NCI-H526 treated with DMSO at 0.1 percent for 48 hours (cell line): ENCODE data around the gene KCNQ1.
"Not testable (repeated sequence)": the region's sequence is repeated elsewhere in the genome, so short reads cannot be mapped to it uniquely, and the experiment has no call there.

ENCODE experiments used
- DNase-seq: peaks from one replicate; lab custom pipeline; 2025; lab: John Stamatoyannopoulos, UW

Gene KCNQ1

DNA sequence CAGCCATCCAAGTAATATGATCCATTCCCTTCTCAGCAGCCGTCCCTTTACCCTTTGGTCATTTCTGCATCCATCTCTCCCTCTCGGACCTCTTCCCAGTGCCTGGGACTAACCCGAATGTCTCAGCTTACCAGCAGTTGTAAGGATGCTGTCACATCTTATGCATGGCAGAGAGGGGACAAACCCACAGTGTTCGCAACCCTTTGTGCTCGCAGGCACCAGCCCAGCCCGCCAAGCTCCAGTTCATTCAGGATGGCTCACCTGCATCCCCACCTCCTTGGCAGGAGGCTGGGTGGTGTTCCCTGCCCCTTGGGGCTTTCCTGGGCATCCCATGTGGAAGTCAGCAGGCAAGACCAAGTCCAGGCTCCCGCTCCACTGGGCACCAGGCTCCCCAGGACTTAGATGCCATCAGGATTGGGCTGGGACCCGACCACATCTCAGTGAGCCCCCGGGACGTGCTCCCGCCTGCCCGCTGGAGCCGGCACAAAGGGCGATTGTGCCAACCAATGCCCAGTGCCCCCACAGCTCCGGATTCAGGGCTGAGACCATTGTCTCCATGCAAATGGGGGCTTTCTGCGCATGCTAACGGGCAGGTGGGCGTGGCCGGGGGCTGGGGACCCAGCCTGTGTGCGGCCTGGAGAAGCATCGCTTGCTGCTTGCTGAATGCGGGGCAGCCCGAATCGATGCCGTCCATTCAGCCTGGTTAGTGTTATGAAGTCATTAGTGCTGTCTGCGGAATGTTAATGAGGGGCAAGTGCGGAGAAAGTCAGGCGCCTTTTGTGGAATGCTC is 146.4 kb downstream of the KCNQ1 start:
- DNase-seq: no peak

DNA sequence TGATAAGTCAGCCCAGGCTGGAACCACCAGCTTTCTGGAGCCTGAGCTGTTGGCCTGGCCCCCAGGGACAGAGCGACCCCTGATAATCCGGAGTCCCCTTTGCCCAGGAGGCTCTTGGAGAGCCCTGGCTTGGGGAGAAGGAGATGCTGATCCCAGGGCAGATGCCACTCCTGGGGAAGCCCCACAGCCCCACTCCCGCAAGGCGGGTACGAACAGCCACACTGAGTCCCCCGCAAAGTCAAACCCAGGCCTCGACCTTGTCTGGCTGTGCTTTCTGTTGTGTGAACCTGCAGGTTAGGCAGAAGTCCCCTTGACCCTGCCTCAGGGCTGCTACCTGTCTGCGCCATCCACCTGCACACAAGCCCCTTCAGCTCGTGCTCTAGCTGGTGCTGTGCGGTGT is 147.0 kb downstream of the KCNQ1 start:
- no peak for DNase-seq

DNA sequence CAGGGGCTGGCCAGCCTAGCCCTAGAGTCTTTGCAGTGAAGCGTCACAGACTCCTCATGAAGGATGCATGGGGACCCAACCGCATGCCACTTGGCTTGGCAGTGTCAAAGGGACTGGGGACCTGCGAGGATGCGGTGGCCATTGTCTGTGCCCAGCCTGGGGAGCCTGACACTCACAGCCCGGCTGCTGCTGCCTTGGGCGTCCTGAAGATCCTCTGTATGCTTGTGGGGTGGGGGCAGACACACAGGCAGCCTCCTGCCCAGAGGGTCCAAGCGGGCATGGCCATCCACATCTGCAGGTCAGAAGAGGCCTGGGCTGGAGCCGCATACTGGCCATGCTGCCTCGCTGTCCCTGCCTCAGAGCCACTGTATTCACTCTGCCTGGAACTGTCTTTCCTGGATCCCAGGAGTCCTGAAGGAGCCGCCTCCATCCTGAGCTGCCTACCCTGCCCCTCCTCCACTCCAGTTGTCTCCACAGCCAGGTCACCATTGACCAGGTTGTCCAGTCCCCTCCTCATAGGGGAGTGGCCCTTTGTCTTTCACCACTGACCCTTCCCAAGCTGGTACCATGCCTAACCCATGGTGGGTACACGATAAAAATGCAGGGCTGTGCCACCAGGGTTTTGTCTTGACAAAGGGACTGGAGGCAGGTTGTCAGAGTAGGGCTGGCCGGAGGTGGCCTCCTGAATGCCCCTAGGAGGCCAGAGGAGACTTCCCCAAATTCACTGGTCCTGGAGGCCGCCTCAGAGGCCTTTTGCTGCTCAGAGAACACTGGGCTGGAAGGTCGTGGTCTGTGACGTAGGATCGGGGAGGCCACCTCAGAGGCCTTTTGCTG is 148.0 kb downstream of the KCNQ1 start:
- no peak for DNase-seq

DNA sequence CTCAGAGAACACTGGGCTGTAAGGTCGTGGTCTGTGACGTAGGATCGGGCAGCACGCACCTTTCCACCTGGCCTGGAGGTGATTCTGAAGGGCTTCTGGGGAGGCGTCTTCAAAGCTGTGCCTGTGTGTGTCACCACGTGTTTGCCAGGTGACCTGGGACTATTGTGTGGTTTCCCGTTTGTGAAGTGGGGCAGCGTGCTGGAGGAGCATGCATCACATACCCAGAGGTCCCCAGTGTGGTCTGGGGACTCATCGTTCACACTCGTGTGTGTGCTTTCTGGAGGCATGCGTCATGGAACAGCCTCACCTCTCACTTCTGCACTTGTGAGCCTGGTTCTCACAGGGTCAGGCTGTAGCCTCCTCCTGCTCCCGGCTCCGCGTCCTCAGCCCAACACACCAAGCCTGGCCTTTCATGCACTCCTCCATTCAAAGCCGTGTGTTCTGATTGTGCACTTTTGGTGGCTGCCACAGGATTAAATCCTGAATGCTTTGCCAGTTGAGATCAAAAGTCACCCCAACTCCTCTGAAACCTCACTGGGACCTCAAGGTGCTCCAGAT is 148.7 kb downstream of the KCNQ1 start:
- DNase-seq: no peak

DNA sequence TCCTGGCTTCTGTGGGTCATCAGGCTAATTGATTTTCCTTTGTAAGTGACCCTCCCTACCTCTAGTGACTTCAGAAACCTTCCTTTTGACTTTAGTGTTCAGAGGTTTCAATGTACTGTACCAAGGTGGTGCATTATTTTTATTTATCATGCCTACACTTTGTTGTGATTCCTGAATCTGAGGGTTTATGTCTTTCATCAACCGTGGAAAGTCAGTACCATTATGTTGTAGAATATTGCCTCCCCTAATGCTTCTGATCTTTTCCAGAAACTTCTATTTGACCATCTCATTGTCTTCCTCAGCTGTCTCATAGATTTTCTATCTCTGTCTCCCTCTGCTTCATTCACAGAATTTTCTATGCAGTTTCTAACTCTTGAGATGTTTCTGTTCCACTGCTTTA is 149.5 kb downstream of the KCNQ1 start:
- no peak for DNase-seq

DNA sequence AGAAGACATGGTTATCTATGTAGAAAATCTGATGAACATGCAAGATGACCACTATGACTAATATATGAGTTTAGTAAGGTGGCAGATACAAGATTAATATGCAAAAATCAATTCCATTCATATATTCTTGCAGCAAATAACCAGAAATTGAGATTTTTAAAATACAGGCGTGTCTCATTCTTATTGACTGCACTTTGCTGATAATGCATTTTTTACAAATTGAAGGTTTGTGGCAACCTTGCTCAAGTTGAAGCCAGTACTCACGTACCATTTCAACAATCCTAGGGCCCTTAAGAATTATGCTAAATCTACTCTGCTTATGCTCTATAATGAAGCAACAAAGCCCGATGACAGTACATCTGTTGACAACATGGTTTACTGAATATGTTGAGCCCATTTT is 150.4 kb downstream of the KCNQ1 start:
- DNase-seq: no peak

DNA sequence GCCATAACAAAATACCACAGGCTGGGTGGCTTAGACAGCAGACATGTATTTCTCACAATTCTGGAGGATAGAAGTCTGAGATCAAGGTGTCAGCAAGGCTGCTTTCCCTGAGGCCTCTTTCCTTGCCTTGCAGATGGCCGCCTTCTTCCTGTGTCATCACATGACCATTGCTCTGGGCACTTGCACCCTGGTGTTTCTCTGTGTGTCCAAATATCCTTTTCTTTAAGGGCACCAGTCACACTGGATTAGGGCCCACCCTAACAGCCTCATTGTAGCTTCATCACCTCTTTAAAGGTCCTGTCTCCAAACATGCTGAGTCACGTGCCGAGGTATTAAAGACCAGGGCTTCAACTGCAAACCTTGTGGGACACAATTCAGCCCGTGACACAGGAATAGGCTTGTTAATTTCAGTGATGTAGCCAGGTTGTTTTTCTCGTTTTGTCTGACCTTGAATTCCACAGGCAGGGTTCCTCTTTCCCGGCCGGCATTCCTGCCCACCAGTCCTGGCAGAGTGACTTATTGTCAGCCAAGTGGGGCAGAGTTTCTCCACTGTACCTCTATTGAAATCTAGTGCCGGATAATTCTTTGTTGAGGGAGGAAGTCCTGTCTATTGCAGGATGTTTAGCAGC is 154.9 kb downstream of the KCNQ1 start:
- no peak for DNase-seq

DNA sequence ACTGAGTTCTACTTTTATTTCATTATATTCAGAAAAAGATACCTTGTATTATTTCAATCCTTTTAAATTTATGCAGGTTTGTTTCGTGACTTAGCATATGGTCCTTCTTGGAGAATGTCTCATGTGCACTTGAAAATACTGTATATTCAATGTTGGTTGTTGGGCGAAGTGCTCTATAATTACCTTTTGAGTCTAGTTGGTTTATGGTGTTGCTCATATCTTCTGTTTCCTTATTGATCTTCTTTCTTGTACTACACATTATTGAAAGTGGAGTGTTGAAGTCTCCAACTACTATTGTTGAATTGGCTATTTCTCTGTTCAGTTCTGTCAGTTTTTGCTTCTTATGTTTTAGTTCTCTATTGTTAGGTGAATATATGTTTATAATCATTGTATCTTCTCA is 164.5 kb downstream of the KCNQ1 start:
- DNase-seq: no peak

DNA sequence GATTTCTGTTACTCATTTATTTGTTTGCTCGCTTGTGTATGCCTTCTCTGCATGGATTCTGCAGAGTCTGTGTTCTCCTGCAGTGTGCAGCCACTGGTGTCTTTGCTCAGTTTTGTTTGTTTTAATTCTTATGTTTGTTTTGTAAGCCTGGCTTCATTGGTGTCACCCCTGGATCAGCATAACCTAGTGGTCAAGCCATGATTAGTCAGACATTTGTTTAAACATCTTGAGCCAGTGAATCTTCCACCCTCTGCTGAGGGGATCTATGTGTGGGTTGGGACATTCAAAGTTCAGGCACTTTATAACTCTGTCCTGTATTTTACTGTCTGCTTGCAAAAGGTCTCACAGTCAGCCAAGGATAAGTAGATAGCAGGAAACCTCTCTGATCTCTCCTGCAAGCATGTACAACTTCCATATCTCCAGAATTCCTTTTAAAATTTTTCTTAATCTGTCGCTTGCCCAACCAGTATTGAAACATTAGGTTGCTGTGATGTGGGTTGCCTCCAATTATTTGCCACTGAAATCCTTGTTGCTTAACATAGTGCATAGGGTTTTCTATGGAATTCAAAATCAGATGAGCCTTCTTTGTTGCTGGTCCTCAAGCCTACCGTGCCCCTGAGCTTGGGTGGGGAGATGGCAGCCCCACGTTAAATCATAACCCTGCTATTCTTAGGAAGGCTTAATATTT is 168.2 kb downstream of the KCNQ1 start:
- DNase-seq: no peak

DNA sequence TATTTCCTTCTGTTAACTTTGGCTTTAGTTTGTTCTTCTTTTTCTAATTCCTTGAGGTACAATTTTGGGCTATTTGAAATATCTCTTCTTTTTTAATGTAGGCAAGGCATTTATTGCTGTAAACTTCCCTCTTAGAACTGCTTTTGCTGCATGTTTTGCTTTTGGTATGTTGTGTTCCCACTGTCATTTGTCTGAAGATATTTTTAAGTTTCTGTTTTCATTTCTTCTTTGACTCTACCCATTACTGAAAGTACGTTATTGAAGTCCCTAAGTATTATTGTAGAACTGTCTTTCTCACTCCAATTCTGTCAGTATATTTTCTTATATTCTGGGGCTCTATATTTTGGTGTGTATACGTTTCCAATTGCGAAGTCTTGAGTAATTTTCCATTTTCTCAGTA is 177.1 kb downstream of the KCNQ1 start:
- DNase-seq: no peak

DNA sequence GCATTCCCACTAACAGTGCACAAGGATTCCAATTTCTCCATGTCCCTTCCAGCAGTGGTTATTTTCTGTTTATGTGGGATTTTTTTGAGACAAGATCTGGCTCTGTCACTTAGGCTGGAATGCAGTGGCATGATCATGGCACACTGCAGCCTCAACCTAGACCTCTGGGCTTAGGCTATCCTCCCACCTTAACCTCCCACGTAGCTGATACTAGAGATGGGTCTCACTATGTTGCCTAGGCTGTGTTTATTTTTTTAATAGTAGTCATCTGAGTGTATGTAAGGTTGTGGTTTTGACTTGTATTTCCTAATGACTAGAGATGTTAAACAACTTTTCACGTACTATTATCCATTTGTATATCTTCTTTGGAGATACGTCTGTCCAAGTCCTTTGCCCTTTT is 180.4 kb downstream of the KCNQ1 start:
- DNase-seq: no peak

DNA sequence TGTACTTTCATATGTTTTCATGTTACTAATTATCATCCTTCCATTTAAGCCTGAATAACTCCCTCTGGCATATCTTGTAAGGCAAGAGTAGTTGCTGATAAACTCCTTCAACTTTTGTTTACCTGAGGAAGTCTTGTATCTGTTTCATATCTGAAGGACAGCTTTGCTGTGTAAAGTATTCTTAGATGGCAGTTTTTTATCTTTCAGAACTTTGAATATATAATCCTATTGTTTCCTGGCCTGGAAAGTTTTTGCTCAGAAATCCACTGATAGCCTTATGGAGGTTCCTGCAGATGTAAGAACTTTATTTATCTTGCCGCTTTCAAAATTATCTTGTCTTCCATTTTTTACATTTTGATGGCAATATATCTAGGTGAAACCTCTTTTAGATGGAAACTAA is 185.9 kb downstream of the KCNQ1 start:
- DNase-seq: no peak

DNA sequence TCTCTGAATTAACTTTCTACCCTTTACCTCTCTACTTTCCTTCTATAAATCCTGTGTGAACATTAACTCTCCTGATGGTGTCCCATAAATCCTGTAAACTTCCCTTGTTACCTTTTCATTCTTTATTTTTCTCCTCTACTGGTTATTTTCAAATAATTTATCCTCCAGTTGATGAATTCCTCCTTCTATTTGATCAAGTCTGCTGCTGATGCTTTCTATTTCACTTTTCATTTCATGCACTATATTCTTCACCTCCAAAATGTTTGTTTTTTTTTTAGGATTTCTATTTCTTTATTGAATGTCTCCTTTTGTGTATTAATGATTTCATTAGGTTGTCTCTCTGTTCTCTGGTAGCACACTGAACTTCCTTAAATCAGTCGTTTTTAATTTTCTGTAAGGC is 186.4 kb downstream of the KCNQ1 start:
- DNase-seq: no peak

DNA sequence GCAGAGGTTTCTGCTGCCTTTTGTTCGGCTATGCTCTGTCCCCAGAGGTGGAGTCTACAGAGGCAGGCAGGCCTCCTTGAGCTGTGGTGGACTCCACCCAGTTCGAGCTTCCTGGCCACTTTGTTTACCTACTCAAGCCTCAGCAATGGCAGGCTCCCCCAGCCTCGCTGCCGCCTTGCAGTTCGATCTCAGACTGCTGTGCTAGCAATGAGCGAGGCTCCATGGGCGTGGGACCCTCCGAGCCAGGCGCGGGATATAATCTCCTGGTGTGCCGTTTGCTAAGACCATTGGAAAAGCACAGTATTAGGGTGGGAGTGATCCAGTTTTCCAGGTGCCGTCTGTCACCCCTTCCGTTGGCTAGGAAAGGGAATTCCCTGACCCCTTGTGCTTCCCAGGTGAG is 195.0 kb downstream of the KCNQ1 start:
- not testable (repeated sequence) for DNase-seq

DNA sequence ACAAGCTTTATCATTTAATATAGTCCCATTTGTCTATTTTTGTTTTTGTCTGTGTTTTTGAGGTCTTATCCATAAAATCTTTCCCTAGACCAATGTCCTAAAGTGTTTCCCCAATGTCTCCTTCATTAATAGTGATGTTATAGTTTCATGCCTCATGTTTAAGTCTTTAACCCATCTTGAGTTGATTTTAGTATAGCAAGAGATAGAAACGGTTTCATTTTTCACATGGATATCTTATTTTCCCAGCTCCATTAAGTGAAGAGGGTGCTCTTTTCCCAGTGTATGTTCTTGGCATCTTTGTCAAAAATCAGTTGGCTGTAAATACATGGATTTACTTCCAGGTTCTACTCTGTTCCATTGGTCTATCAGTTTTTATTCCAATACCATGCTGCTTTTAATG is 196.8 kb downstream of the KCNQ1 start:
- no peak for DNase-seq

DNA sequence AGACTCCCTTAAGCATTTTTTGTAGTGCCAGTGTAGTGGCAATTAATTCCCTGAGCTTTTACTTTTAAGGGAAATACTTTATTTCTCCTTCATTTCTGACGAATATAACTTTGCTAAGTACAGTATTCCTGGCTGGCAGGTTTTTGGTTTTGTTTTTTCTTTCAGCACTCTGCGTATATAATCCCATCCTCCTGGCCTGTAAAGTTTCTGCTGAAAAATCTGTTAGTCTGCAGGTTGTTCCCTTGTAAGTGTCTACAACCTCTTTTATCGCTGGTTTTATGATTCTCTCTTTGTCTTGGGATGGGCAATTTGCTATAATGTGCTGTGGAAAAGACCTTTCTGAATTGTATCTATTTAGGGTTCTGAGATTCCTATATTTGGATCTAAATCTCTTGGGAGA is 198.9 kb downstream of the KCNQ1 start:
- DNase-seq: no peak

DNA sequence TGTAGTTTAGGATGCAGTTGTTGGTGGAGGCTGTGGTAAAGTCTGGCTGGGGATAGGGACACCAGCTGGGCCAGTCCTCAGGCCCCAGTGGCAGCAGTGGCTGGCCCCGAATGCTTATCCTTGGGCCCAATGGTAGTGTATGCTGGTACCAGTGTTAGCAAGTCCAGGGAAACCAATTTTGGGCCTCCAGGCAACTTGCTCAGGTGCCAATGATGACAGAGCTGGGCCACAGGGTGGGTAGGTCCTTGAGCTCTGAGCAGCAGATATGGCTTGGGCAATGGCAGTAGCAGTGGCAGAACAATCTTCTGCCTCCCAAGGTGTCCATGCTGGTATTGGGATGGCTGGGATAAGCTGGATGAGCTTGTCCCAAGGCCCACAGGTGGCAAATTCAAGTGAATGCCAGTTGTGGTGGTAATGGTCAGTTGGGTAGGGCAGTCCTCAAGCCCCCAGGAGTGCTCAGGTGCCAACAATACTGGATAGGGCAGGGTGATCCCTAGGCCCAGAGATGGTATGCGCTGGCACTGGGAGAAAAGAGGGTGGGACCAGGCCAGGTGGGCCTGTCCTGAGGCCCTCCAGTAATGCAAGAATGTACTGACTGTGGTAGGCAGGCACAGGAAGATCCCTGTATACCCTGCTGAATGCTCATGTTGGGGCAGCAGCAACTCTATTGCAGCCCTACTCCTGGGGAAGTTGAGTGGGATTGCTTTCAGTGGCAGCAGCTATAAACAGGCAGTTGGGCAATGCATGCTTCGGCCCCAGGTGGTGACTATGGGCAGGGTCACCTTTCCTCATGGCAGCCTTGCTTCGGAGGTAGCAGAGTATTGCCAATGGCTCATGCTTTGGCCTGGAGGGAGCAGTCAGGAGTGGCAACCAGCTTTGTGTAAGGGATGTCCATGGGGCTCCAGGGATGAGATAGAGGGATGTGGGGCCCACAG is 200.3 kb downstream of the KCNQ1 start:
- DNase-seq: no peak

DNA sequence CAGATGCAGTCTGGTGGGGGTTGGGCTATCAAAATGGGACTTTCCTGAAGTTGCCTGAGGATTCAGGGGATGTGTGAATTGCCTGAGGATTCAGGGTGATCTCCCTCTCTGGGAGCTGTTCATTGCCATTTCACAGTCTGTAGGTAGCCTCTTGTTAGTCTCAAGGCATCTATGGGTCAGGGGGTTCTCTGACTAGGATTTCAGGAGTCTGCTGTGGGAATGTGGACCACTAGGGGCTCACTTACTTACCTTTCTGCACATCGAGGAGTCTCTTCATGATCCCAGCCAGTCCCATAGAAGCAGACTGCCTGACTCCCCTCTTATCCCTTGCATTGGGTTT is 200.9 kb downstream of the KCNQ1 start:
- no peak for DNase-seq

DNA sequence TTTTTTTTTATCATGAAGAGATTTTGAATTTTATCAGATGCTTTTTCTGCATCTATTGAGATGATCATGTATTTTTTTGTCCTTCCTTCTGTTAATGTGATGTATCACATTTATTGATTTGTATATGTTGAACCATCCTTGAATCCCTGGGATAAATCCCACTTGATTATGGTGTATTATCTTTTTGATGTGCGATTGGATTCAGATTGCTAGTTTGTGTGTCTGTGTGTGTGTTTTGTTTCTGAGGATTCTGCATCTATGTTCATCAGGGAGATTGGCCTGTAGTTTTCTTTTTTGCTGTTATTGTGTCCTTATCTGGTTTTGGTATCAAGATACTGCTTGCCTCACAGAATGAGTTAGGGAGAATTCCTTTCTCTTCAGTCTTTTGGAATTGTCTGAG is 202.4 kb downstream of the KCNQ1 start:
- DNase-seq: no peak

DNA sequence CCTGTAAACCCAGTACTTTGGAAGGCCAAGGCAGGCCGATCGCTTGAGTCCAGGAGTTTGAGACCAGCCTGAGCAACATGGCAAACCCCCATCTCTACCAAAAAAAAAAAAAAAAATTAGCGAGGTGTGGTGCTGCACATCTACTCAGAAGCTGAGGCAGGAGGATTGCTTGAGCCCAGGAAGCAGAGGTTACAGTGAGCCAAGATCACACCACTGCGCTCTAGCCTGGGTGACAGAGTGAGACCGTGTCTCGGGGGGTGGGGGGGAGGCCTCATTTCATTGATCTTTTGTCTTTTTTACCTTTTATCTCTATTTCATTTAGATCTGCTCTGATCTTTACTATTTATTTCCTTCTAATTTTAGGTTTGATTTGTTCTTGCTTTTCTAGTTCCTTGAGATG is 203.1 kb downstream of the KCNQ1 start:
- DNase-seq: no peak

DNA sequence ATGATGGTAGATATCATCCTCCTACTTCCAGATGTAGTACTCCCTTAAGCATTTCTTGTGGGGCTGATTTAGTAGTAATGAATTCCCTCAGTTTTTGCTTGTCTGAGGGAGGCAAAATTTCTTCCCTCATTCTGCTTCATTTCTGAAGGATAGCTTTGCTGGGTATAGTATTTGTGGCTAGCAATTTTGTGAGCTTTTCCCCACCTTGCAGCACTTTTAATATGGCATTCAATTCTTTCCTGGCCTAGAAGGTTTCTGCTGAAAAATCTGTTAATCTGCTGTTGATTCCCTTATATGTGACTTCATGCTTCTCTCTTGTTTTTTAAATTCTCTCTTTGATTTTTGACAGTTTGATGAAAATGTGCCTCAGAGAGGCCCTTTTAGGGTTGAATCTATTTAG is 204.6 kb downstream of the KCNQ1 start:
- DNase-seq: no peak
